Testis (tissue), 2 donors: ENCODE results near the gene CD69.

Source experiments
- POLR2A ChIP-seq: fragments of 450-650 bp; IDR thresholded peaks from one replicate; pipeline ENCODE4 v1.6.1; 2017; ENCODE audit warnings: antibody characterized with exemption, mild to moderate bottlenecking, moderate library complexity
- TF ChIP-seq, protein P1 (sequence below), 3 experiments: fragments of 450-650 bp in 2 of 3; fragments of 200-600 bp in 1 of 3; sonication (generic) in 1 of 3; IDR thresholded peaks; one replicate each; pipeline ENCODE4 v1.5.1; 2016 to 2019; ENCODE audit warnings: antibody characterized with exemption in 3 of 3, mild to moderate bottlenecking in 2 of 3, moderate library complexity in 1 of 3

DNA sequence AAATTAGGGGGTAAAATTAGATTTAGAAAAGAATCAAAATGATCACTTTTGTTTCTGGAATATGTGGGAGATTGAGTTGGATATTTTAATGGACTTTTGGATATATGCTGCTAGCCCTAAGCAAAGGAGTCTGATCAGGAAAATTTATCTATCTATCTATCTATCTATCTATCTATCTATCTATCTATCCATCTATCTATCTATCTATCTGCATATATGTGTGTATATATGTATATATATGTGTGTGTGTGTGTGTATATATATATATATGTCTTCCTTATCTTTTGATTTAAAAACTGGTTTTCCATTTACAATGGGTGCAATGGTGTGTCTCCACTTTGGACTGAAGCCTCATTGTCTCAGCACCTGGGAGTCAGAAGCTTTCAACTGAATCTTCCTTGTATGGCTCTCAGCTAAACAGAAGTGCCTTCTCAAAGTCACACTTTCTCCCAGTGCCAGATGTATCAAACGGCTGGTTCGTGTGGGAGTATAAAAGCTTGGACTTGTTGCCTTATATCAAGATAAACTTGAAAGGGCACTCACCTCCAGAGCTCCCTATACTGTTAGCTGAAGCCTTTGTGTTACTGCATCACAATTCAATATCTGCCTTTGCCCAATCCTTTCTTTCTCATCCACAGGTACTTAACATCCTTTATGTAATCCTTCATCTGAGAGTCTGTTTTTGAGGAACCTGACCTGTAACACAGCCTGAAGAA lies 31.6 kb upstream of the CD69 start:
- no peak for TF ChIP-seq POLR2A
- TF ChIP-seq, protein P1, sequence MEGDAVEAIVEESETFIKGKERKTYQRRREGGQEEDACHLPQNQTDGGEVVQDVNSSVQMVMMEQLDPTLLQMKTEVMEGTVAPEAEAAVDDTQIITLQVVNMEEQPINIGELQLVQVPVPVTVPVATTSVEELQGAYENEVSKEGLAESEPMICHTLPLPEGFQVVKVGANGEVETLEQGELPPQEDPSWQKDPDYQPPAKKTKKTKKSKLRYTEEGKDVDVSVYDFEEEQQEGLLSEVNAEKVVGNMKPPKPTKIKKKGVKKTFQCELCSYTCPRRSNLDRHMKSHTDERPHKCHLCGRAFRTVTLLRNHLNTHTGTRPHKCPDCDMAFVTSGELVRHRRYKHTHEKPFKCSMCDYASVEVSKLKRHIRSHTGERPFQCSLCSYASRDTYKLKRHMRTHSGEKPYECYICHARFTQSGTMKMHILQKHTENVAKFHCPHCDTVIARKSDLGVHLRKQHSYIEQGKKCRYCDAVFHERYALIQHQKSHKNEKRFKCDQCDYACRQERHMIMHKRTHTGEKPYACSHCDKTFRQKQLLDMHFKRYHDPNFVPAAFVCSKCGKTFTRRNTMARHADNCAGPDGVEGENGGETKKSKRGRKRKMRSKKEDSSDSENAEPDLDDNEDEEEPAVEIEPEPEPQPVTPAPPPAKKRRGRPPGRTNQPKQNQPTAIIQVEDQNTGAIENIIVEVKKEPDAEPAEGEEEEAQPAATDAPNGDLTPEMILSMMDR (IDR thresholded peaks at IDR 0.05), result no peak
